Sigmoid colon (tissue), 7 donors: ENCODE data around the gene CTSW. TPM values are rescaled to one million over a fixed set of nuclear protein-coding genes. Genes with fewer than 3 reads are reported as not detected.

ENCODE experiments used
- DNase-seq: peaks from one replicate; pipeline ENCODE4 v3.0.0-alpha.2; 2019
- H3K27ac ChIP-seq, 4 donors: fragments of 200-600 bp; sonication (generic); one replicate each; pipeline ENCODE4 v1.5.1; 2016 to 2019; ENCODE audit warnings: mild to moderate bottlenecking in 1 of 4
- H3K27me3 ChIP-seq, 3 donors: fragments of 200-600 bp; sonication (generic); one replicate each; pipeline ENCODE4 v1.5.1; 2019; ENCODE audit warnings: mild to moderate bottlenecking in 1 of 3
- H3K36me3 ChIP-seq, 4 donors: fragments of 200-600 bp; sonication (generic); one replicate each; pipeline ENCODE4 v1.5.1; 2016 to 2019
- H3K4me1 ChIP-seq, 4 donors: fragments of 200-600 bp; sonication (generic); one replicate each; pipeline ENCODE4 v1.5.1; 2017 to 2019
- H3K4me3 ChIP-seq, 4 donors: fragments of 200-600 bp; sonication (generic); one replicate each; pipeline ENCODE4 v1.5.1; 2017 to 2019; ENCODE audit warnings: mild to moderate bottlenecking in 2 of 4, moderate library complexity in 1 of 4
- H3K9me3 ChIP-seq, 4 donors: fragments of 200-600 bp in 3 of 4; sonication (generic) in 3 of 4; one replicate each; pipeline versions ENCODE4 v1.5.1 to v1.6.1; 2013 to 2019
- CTCF ChIP-seq, 4 experiments: fragments of 450-650 bp in 3 of 4; fragments of 200-600 bp in 1 of 4; IDR thresholded peaks; one replicate each; pipeline ENCODE4 v1.5.1; 2016 to 2019; ENCODE audit warnings: antibody characterized with exemption in 4 of 4, mild to moderate bottlenecking in 3 of 4, moderate library complexity in 2 of 4
- EP300 ChIP-seq, 4 donors: sonication (generic); formaldehyde crosslinking; IDR thresholded peaks; one replicate each; pipeline ENCODE4 v1.6.1; 2017; ENCODE audit warnings: antibody characterized with exemption in 4 of 4
- POLR2A ChIP-seq, 2 donors: fragments of 450-650 bp; IDR thresholded peaks; one replicate each; pipeline ENCODE4 v1.6.1; 2016; ENCODE audit warnings: antibody characterized with exemption in 2 of 2, mild to moderate bottlenecking in 2 of 2, moderate library complexity in 2 of 2
- POLR2AphosphoS5 ChIP-seq, 4 donors: sonication (generic); formaldehyde crosslinking; IDR thresholded peaks; one replicate each; pipeline ENCODE4 v1.6.1; 2017; ENCODE audit warnings: antibody characterized with exemption in 4 of 4
- WGBS, 2 donors: extraction: QIAGEN DNeasy Blood & Tissue Kit; methylation state at CpG; one replicate each; pipeline ENCODE4 v1.1.7; 2013; 5-methylcytosine and 5-hydroxymethylcytosine counted together
- intact Hi-C: fragments of 100-400 bp; cut with DNase I; formaldehyde crosslinking; loops from one replicate; pipeline ENCODE4 v1.15.1; 2023
- polyA plus RNA-seq, 3 donors: library from polyadenylated mRNA; stranded (reverse); fragments of 200-250 nt; gene quantifications; one replicate each; pipeline ENCODE4 v1.2.3, GENCODE V29; 2013
- total RNA-seq, 4 donors: library from RNA; depleted of rRNA; stranded (reverse); fragments of >200 nt; gene quantifications; one replicate each; pipeline ENCODE4 v1.1.0, GENCODE V29; 2016
- donor health status: healthy with polysubstance abuse.
- donor health status: Bipolar disorder and iron deficiency.
- donor health status: healthy.

The CTSW gene
- total and polyA plus RNA-seq, 7 donors: 0.82 to 3.1 (median 2.3) TPM; not detected in 4

GRCh38 chr11:65883058-65883761 is 3.6 kb downstream of the CTSW start:
- Histone ChIP-seq H3K4me1 (peaks cover 0 to 26% (median 24%) of the 10 kb centered on the region in 4 donors), H3K27me3 (no peaks in the 10 kb centered on the region), H3K4me3 (no peak overlapping the region), H3K27ac (no peak overlapping the region), H3K9me3 (no peaks in the 10 kb centered on the region), H3K36me3 (peaks cover 4 to 45% (median 15%) of the 10 kb centered on the region in 4 donors)
- TF ChIP-seq POLR2AphosphoS5 (IDR thresholded peaks at IDR 0.05) (no peak), CTCF (IDR thresholded peaks at IDR 0.05) (no peak), POLR2A (IDR thresholded peaks at IDR 0.05) (no peak), EP300 (IDR thresholded peaks at IDR 0.05) (no peak)
- 94 to 95% methylated on average over 13 of the region's 13 CpGs for WGBS, 2 donors
- intact Hi-C loops: no loop called here
- peak; percentile 64 for DNase-seq

- peak; percentile 65 for DNase-seq
- no peaks in the 10 kb centered on the region for H3K27me3 ChIP-seq
- H3K36me3 ChIP-seq: peaks cover 4 to 45% (median 15%) of the 10 kb centered on the region in 4 donors
- TF ChIP-seq CTCF (IDR thresholded peaks at IDR 0.05) (no peak), POLR2AphosphoS5 (IDR thresholded peaks at IDR 0.05) (no peak), POLR2A (IDR thresholded peaks at IDR 0.05) (no peak), EP300 (IDR thresholded peaks at IDR 0.05) (no peak)
- H3K4me1 ChIP-seq: peaks cover 0 to 31% (median 28%) of the 10 kb centered on the region in 4 donors
- 82 to 88% methylated on average over 28 of the region's 28 CpGs for WGBS, 2 donors
- intact Hi-C loops: loop anchor here (1.0 kb wide), 1 partner anchor 105 kb away; no protein-coding TSS in a partner anchor
- no peaks in the 10 kb centered on the region for H3K9me3 ChIP-seq
- peak overlapping the region in 3 of 4 donors; percentile 11 to 63 (median 52) for H3K27ac ChIP-seq
- no peak overlapping the region for H3K4me3 ChIP-seq
Observed at GRCh38 chr11:65883786-65884715, 4.4 kb downstream of the CTSW start.

- Histone ChIP-seq H3K4me1 (peaks cover 0 to 38% (median 34%) of the 10 kb centered on the region in 4 donors), H3K36me3 (peaks cover 4 to 45% (median 15%) of the 10 kb centered on the region in 4 donors), H3K4me3 (no peak overlapping the region), H3K27me3 (no peaks in the 10 kb centered on the region), H3K9me3 (no peaks in the 10 kb centered on the region), H3K27ac (peak overlapping the region in 3 of 4 donors; percentile 20 to 63 (median 52))
- WGBS, 2 donors: 16 to 24% methylated on average over 9 of the region's 9 CpGs
- intact Hi-C loops: loop anchor here (1.0 to 5.0 kb wide), 2 partner anchors 105 to 118 kb away; partner anchors contain the start of genes BANF1 and EIF1AD
- peak; percentile 88 for DNase-seq
- TF ChIP-seq POLR2A (IDR thresholded peaks at IDR 0.05) (no peak), CTCF (IDR thresholded peaks at IDR 0.05) (peak; percentile 99 to 100 (median 99)), POLR2AphosphoS5 (IDR thresholded peaks at IDR 0.05) (peak in 3 of 4 donors; percentile 38 to 44 (median 42))
Observed at GRCh38 chr11:65884716-65885092, 5.1 kb downstream of the CTSW start.

GRCh38 chr11:65885231-65885630 is 5.6 kb downstream of the CTSW start:
- Histone ChIP-seq H3K4me1 (peaks cover 0 to 43% (median 39%) of the 10 kb centered on the region in 4 donors), H3K9me3 (no peaks in the 10 kb centered on the region), H3K27me3 (no peaks in the 10 kb centered on the region), H3K27ac (peak overlapping the region in 3 of 4 donors; percentile 20 to 63 (median 52)), H3K4me3 (no peak overlapping the region), H3K36me3 (peaks cover 4 to 45% (median 15%) of the 10 kb centered on the region in 4 donors)
- TF ChIP-seq POLR2AphosphoS5 (IDR thresholded peaks at IDR 0.05) (no peak), CTCF (IDR thresholded peaks at IDR 0.05) (no peak), POLR2A (IDR thresholded peaks at IDR 0.05) (no peak), EP300 (IDR thresholded peaks at IDR 0.05) (no peak)
- intact Hi-C loops: loop anchor here (5.0 kb wide), 1 partner anchor 117 kb away; the partner anchor contains the start of genes BANF1 and EIF1AD
- no peak for DNase-seq
- 94 to 97% methylated on average over 7 of the region's 7 CpGs for WGBS, 2 donors
